NCI-H1694 treated with DMSO at 0.1 percent for 48 hours (cell line): ENCODE data around the gene TGFBR3L.

ENCODE experiments used
- DNase-seq: peaks from one replicate; lab custom pipeline; 2025; lab: John Stamatoyannopoulos, UW

TGFBR3L gene

GRCh38 chr19:7904074-7905020 is 10.3 kb upstream of the TGFBR3L start:
- DNase-seq = no peak

- no peak for DNase-seq
These were observed 9.4 kb upstream of the TGFBR3L start for GRCh38 chr19:7905268-7905667.

- DNase-seq = no peak
These were observed 8.8 kb upstream of the TGFBR3L start for GRCh38 chr19:7905859-7906258.

- DNase-seq = no peak
These were observed 7.5 kb upstream of the TGFBR3L start for GRCh38 chr19:7907122-7907521.

- no peak for DNase-seq
These were observed 7.1 kb upstream of the TGFBR3L start for GRCh38 chr19:7907544-7907943.

GRCh38 chr19:7908078-7908699 is 6.4 kb upstream of the TGFBR3L start:
- no peak for DNase-seq

- DNase-seq = no peak
These were observed 5.7 kb upstream of the TGFBR3L start for GRCh38 chr19:7908742-7909461.

GRCh38 chr19:7909471-7910067 is 5.1 kb upstream of the TGFBR3L start:
- DNase-seq = no peak

GRCh38 chr19:7910321-7911161 is 4.1 kb upstream of the TGFBR3L start:
- no peak for DNase-seq

- DNase-seq = no peak
These were observed 3.0 kb upstream of the TGFBR3L start for GRCh38 chr19:7911508-7912143.

GRCh38 chr19:7912144-7912696 is 2.4 kb upstream of the TGFBR3L start:
- no peak for DNase-seq

- DNase-seq = no peak
These were observed 1.7 kb upstream of the TGFBR3L start for GRCh38 chr19:7912697-7913564.

GRCh38 chr19:7913652-7914051 is 978 bp upstream of the TGFBR3L start:
- no peak for DNase-seq

GRCh38 chr19:7914099-7914498 is 531 bp upstream of the TGFBR3L start:
- DNase-seq = no peak

- no peak for DNase-seq
These were observed 846 bp downstream of the TGFBR3L start for GRCh38 chr19:7915250-7916102.

- DNase-seq = no peak
These were observed 1.7 kb downstream of the TGFBR3L start for GRCh38 chr19:7916103-7916954.

- DNase-seq = no peak
These were observed 2.3 kb downstream of the TGFBR3L start for GRCh38 chr19:7916955-7917266.
